HepG2 (cell line): ENCODE results near the gene CEP20. TPM values are rescaled to one million over a fixed set of nuclear protein-coding genes. Genes with fewer than 3 reads are reported as not detected.
A peak's percentile ranks its signal among the peaks of the same experiment; 100 is the strongest.

ENCODE experiments used
- BHLHE40 ChIP-seq: IDR thresholded peaks from 2 replicates; pipeline ENCODE4 v1.6.1; 2011; ENCODE audit warnings: low read length, improper control_type of control experiment
- GLMP ChIP-seq: sonication (generic); formaldehyde crosslinking; IDR thresholded peaks from 2 replicates; pipeline ENCODE4 v1.9.0; 2021; ENCODE audit warnings: missing genetic modification reagents, mild to moderate bottlenecking, borderline replicate concordance
- HDAC6 ChIP-seq: fragments of 200-600 bp; sonication (generic); IDR thresholded peaks from 2 replicates; pipeline ENCODE4 v1.7.0; 2017; ENCODE audit warnings: mild to moderate bottlenecking, antibody characterized with exemption, low read length, low read depth
- HMGXB4 ChIP-seq, 2 experiments: sonication (generic) in 1 of 2; formaldehyde crosslinking in 1 of 2; IDR thresholded peaks; 2 replicates each; pipeline versions ENCODE4 v1.4.0 to v1.6.1; 2018 to 2020; ENCODE audit warnings: missing genetic modification reagents in 2 of 2, borderline replicate concordance in 1 of 2, low read depth in 1 of 2, mild to moderate bottlenecking in 1 of 2, missing biosample characterization in 1 of 2
- KLF15 ChIP-seq: sonication (generic); formaldehyde crosslinking; IDR thresholded peaks from 2 replicates; pipeline ENCODE4 v1.8.1; 2023; ENCODE audit warnings: borderline replicate concordance, mild to moderate bottlenecking, inconsistent platforms, missing genetic modification reagents, mixed read lengths
- MTA1 ChIP-seq: sonication (generic); formaldehyde crosslinking; IDR thresholded peaks from 2 replicates; pipeline ENCODE4 v1.4.0; 2020; ENCODE audit warnings: missing genetic modification reagents, mild to moderate bottlenecking, borderline replicate concordance
- MXD3 ChIP-seq: IDR thresholded peaks from 2 replicates; pipeline ENCODE4 v1.6.1; 2016; ENCODE audit warnings: mild to moderate bottlenecking, missing biosample characterization, missing genetic modification reagents
- NFYB ChIP-seq: sonication (generic); formaldehyde crosslinking; IDR thresholded peaks from 2 replicates; pipeline ENCODE4 v1.4.0; 2020; ENCODE audit warnings: missing genetic modification reagents
- PAWR ChIP-seq: sonication (generic); formaldehyde crosslinking; IDR thresholded peaks from 2 replicates; pipeline ENCODE4 v1.4.0; 2020; ENCODE audit warnings: missing genetic modification reagents, mild to moderate bottlenecking, borderline replicate concordance
- PBX3 ChIP-seq: sonication (generic); formaldehyde crosslinking; IDR thresholded peaks from 2 replicates; pipeline ENCODE4 v1.8.1; 2023; ENCODE audit warnings: missing genetic modification reagents, inconsistent platforms, borderline replicate concordance
- RBM22 ChIP-seq: fragments of 200-400 bp; formaldehyde crosslinking; optimal IDR thresholded peaks from 2 replicates; pipeline ENCODE3; 2017; ENCODE audit warnings: mild to moderate bottlenecking, low read length, moderate library complexity
- SMARCE1 ChIP-seq: fragments of 450-650 bp; IDR thresholded peaks from 2 replicates; pipeline ENCODE4 v1.6.1; 2017; ENCODE audit warnings: borderline replicate concordance
- SMYD3 ChIP-seq: sonication (generic); formaldehyde crosslinking; IDR thresholded peaks from 2 replicates; pipeline ENCODE4 v1.8.1; 2023; ENCODE audit warnings: mild to moderate bottlenecking, missing genetic modification reagents
- SP140L ChIP-seq: sonication (generic); formaldehyde crosslinking; IDR thresholded peaks from 2 replicates; pipeline ENCODE4 v1.4.0; 2020; ENCODE audit warnings: missing genetic modification reagents, borderline replicate concordance
- SRY ChIP-seq: sonication (generic); formaldehyde crosslinking; IDR thresholded peaks from 2 replicates; pipeline ENCODE4 v1.8.0; 2022; ENCODE audit warnings: mild to moderate bottlenecking, missing genetic modification reagents
- TBX2 ChIP-seq: sonication (generic); formaldehyde crosslinking; IDR thresholded peaks from 2 replicates; pipeline ENCODE4 v1.5.0; 2020; ENCODE audit warnings: missing genetic modification reagents, mild to moderate bottlenecking, borderline replicate concordance
- TCF7L2 ChIP-seq: IDR thresholded peaks from 2 replicates; pipeline ENCODE4 v1.6.1; 2011; ENCODE audit warnings: mild to moderate bottlenecking, low read depth, low read length, moderate library complexity
- TGIF2 ChIP-seq: IDR thresholded peaks from 2 replicates; pipeline ENCODE4 v1.6.1; 2016; ENCODE audit warnings: control low read depth, missing compliant biosample characterization
- ZNF432 ChIP-seq: sonication (generic); formaldehyde crosslinking; IDR thresholded peaks from 2 replicates; pipeline ENCODE4 v1.5.0; 2020; ENCODE audit warnings: missing genetic modification reagents, mild to moderate bottlenecking, borderline replicate concordance
- ZNF740 ChIP-seq: sonication (generic); formaldehyde crosslinking; IDR thresholded peaks from 2 replicates; pipeline ENCODE4 v1.4.0; 2020; ENCODE audit warnings: missing genetic modification reagents
- ZZZ3 ChIP-seq: sonication (generic); formaldehyde crosslinking; IDR thresholded peaks from 2 replicates; pipeline ENCODE4 v1.4.0; 2020; ENCODE audit warnings: missing genetic modification reagents, mild to moderate bottlenecking, borderline replicate concordance
- polyA plus RNA-seq, 8 experiments: library from polyadenylated mRNA; depleted of rRNA in 3 of 8; stranded (reverse) in 7 of 8; unstranded in 1 of 8; fragments of >200 nt; fragmentation: Illumina TruSeq in 4 of 8; extraction: Trizol in 4 of 8; gene quantifications; 2 replicates each; pipeline versions ENCODE4 v1.2.1 to v1.2.3, GENCODE V29; 2011 to 2016; ENCODE audit warnings: low read depth in 4 of 8, missing spikeins in 1 of 8, mixed read lengths in 1 of 8; ENCODE audit not compliant: insufficient read depth in 1 of 8
- total RNA-seq, 5 experiments: library from RNA; depleted of rRNA; stranded (reverse); fragments of >200 nt; fragmentation: Illumina TruSeq; extraction: Trizol; gene quantifications; 2 replicates each; pipeline ENCODE4 v1.2.3, GENCODE V29; 2016; ENCODE audit warnings: low read depth in 1 of 5
- TF ChIP-seq, protein P1 (sequence below): sonication (generic); formaldehyde crosslinking; IDR thresholded peaks from 2 replicates; pipeline ENCODE4 v1.5.1; 2020; ENCODE audit warnings: missing genetic modification reagents, mild to moderate bottlenecking, borderline replicate concordance

Gene CEP20
- total and polyA plus RNA-seq, 2 of the 13 experiments (the other 11 are each of a cell fraction or from before 2014, with no cell fraction given): 53.0 to 54.1 TPM

- TF ChIP-seq PBX3: no peak
- TF ChIP-seq ZZZ3: no peak
- TF ChIP-seq NFYB (CRISPR knock-in tag): no peak
- no peak for TF ChIP-seq TGIF2 (CRISPR knock-in tag)
- 0 out of 2 replicates have a peak, but pooled peaks have one; percentile 5 for TF ChIP-seq BHLHE40
- TF ChIP-seq MXD3: no peak; the same call in 1 of the 2 replicates
- no peak for TF ChIP-seq SP140L (CRISPR knock-in tag)
- TF ChIP-seq HMGXB4 (CRISPR knock-in tag; IDR thresholded peaks at IDR 0.05; ENCODE audit: borderline replicate concordance in 1 of 2, low read depth in 1 of 2): no peak
- 0 out of 2 replicates have a peak, but pooled peaks have one; percentile 21 for TF ChIP-seq SRY
- TF ChIP-seq SMYD3 (CRISPR knock-in tag): no peak
- no peak for TF ChIP-seq PAWR
- TF ChIP-seq KLF15 (CRISPR knock-in tag): no peak
- no peak for TF ChIP-seq ZNF432 (CRISPR knock-in tag)
- no peak for TF ChIP-seq GLMP
- TF ChIP-seq ZNF740 (CRISPR knock-in tag): no peak
- no peak for TF ChIP-seq HDAC6
- no peak for TF ChIP-seq RBM22
- TF ChIP-seq, protein P1, sequence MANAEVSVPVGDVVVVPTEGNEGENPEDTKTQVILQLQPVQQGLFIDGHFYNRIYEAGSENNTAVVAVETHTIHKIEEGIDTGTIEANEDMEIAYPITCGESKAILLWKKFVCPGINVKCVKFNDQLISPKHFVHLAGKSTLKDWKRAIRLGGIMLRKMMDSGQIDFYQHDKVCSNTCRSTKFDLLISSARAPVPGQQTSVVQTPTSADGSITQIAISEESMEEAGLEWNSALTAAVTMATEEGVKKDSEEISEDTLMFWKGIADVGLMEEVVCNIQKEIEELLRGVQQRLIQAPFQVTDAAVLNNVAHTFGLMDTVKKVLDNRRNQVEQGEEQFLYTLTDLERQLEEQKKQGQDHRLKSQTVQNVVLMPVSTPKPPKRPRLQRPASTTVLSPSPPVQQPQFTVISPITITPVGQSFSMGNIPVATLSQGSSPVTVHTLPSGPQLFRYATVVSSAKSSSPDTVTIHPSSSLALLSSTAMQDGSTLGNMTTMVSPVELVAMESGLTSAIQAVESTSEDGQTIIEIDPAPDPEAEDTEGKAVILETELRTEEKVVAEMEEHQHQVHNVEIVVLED (CRISPR knock-in tag): no peak
- no peak for TF ChIP-seq SMARCE1
- no peak for TF ChIP-seq TCF7L2
- 0 out of 2 replicates have a peak, but pooled peaks have one; percentile 30 for TF ChIP-seq TBX2 (CRISPR knock-in tag)
- no peak for TF ChIP-seq MTA1 (CRISPR knock-in tag)
Observed at GRCh38 chr16:15928261-15929104, 40.1 kb upstream of the CEP20 start (continued).
